GM12864 (cell line): ENCODE data around the gene BIN1.

Source experiments
- DNase-seq: peaks from one replicate; pipeline ENCODE4 v3.0.0-alpha.2; 2011; ENCODE audit warnings: low read depth
- H3K4me3 ChIP-seq: 2 replicates; pipeline ENCODE4 v1.5.1; 2011; ENCODE audit warnings: mild to moderate bottlenecking, low read depth, low read length, control low read depth
- TF ChIP-seq, protein P1 (sequence below): IDR thresholded peaks from 2 replicates; pipeline ENCODE4 v1.5.1; 2011; ENCODE audit warnings: low read depth, mild to moderate bottlenecking, moderate library complexity, low read length, control low read depth, inconsistent platforms; ENCODE audit errors: missing control alignments

Gene BIN1, protein sequence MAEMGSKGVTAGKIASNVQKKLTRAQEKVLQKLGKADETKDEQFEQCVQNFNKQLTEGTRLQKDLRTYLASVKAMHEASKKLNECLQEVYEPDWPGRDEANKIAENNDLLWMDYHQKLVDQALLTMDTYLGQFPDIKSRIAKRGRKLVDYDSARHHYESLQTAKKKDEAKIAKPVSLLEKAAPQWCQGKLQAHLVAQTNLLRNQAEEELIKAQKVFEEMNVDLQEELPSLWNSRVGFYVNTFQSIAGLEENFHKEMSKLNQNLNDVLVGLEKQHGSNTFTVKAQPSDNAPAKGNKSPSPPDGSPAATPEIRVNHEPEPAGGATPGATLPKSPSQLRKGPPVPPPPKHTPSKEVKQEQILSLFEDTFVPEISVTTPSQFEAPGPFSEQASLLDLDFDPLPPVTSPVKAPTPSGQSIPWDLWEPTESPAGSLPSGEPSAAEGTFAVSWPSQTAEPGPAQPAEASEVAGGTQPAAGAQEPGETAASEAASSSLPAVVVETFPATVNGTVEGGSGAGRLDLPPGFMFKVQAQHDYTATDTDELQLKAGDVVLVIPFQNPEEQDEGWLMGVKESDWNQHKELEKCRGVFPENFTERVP

DNA sequence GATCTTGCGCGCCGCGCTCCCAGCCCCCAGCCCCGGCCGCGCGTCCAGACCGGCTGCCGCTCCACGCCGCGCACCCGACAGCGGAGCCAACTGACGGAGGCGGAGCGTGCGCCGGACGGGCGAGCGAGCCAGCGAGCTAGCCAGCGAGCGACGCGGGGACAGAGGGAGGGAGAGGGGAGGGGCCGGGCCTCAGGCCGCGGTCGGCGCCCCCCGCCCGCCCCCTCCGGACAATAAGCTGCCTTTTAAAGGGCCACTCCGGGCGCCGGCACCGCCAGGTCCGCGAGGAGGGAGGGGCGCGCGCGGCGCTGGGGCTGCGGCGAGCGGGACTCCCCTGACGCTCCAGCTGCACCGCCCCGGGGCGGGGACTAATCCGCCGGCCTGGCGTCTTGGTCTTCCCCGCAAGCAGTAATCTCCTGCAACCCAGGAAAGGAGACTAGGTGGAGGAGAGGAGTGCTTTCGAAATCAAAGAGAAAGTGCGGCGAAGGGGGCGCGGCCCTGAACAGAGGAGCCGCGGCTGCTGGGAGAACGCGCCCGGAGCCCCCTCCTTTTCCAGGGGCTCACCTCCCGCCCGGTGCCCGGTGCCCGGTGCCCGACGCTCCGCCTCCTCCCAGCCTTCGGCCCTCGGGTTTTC is at the start of gene BIN1:
Gene BIN1, minus strand, starts transcription at position 164 of the 631 bp plus-strand sequence. CDS start 211 bp downstream, outside the sequence.
- DNase-seq, result peak; percentile 18
- TF ChIP-seq, protein P1, sequence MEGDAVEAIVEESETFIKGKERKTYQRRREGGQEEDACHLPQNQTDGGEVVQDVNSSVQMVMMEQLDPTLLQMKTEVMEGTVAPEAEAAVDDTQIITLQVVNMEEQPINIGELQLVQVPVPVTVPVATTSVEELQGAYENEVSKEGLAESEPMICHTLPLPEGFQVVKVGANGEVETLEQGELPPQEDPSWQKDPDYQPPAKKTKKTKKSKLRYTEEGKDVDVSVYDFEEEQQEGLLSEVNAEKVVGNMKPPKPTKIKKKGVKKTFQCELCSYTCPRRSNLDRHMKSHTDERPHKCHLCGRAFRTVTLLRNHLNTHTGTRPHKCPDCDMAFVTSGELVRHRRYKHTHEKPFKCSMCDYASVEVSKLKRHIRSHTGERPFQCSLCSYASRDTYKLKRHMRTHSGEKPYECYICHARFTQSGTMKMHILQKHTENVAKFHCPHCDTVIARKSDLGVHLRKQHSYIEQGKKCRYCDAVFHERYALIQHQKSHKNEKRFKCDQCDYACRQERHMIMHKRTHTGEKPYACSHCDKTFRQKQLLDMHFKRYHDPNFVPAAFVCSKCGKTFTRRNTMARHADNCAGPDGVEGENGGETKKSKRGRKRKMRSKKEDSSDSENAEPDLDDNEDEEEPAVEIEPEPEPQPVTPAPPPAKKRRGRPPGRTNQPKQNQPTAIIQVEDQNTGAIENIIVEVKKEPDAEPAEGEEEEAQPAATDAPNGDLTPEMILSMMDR, result no peak

DNA sequence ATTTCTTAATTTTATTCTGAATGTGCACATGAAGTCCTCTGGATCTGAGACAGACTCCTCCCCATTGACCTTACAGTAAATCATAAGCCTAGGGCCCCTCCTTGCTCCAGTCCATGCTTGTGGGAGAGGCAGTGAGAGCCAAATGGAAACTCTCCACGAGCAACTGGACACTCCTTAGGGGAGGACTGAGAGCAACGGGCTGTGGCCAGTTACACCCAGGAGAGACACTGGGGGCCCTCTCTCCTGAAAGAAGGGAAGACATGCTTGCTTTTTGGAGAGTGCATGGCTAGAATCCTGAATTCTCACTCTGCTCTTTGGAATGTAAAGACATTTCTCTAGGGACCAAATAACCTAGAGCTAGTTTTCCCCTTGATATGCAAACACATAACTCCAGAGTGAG is 49.0 kb upstream of the BIN1 start:
- TF ChIP-seq, protein P1, result no peak
- no peak overlapping the region for H3K4me3 ChIP-seq
- no peak for DNase-seq

More for the DNA sequence above, at the start of gene BIN1:
- peak within 1 kb of the TSS; percentile 77 for H3K4me3 ChIP-seq

DNA sequence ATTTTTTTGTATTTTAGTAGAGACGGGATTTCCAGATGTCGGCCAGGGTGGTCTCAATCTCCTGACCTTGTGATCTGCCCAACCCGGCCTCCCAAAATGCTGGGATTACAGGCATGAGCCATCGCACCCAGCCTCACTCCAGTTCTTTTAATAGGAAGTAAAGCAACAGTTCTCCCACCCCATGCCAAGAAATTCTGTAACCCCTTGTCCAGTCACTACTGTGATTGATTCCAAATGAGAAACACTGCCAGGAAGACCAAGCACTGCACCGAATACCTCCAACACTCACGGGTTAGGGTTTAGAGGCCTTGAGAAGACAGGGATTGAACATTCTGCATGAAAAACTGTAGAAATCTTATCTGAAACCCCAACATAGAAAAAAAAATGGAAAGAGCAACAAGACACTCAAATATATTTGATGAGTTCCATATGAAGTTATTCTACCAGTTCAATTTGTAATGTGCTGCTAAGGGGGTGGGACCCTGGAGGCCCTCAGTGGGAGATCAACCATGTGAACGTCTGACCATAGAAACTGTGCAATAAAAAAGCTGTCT is 48.2 kb upstream of the BIN1 start:
- no peak overlapping the region for H3K4me3 ChIP-seq
- no peak for DNase-seq
- TF ChIP-seq, protein P1, result no peak

DNA sequence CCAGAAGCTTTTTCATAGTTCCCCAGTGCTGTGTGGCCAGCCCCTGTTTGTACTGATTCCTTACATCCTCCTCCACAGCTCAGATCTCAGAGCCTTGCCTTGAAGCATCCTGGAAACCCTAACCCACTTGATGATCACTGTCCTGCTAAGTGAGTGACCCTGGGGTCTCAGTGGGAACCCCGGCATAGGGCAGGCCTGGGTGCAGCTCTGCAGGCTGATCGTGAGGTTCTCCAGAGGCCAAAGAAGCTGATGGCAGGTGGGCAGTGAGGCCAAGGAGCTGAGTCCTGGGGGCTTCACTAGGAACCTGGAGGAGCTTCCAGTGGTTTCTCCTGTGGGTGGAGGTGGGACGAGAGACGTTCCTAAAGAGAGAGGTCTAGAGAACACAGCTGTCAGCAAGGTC is 47.4 kb upstream of the BIN1 start:
- no peak for DNase-seq
- TF ChIP-seq, protein P1, result no peak
- H3K4me3 ChIP-seq, result no peak overlapping the region

DNA sequence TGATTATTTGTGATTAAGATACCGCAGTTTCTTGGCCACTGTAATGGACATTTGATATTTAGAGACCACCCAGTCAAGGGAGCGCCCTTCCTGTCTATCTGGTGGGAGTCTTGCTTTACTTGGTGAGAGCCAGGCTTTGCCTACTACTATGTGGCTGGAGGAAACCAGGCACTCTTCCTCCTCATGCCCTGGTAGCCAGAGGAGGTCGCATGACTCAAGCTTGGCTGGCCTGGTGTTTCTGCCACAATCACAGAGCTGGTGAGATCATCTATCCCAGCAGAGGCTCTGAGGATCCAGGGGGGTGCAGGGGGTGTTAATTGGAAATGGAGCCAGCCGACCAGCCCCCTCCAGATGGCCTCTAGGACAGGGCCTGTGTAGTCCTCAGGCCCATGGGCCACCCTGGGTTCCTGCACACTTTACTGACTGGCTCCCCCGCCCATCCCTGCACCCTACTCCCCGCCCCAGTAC is 46.8 kb upstream of the BIN1 start:
- no peak for DNase-seq
- no peak overlapping the region for H3K4me3 ChIP-seq
- TF ChIP-seq, protein P1, result no peak

DNA sequence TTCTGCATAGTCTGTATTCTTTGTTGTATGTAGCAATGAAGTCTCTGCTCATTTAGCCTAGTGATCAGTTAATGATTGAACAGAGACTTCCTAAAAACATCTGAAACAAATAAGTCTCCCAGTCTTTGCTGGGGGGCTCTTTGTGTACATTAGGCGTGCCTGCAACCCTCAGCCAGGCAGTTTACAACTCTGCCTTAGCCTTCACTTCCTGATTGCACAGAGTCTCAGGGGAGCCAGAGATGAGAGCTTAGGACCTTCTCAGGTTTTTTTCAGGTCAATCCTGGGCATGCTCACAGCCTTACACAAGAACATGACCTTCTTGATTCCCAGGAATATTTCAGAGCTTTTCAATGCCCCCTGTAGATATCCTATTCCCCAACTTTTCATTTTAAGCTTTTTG is 44.0 kb upstream of the BIN1 start:
- TF ChIP-seq, protein P1, result no peak
- DNase-seq, result no peak
- no peak overlapping the region for H3K4me3 ChIP-seq
